ENCODE data around the gene PLIN3. TPM values are rescaled to one million over a fixed set of nuclear protein-coding genes. Genes with fewer than 3 reads are reported as not detected.

The PLIN3 gene
- total and polyA plus RNA-seq, 4 donors = 18.0 to 105 (median 50.5) TPM

DNA sequence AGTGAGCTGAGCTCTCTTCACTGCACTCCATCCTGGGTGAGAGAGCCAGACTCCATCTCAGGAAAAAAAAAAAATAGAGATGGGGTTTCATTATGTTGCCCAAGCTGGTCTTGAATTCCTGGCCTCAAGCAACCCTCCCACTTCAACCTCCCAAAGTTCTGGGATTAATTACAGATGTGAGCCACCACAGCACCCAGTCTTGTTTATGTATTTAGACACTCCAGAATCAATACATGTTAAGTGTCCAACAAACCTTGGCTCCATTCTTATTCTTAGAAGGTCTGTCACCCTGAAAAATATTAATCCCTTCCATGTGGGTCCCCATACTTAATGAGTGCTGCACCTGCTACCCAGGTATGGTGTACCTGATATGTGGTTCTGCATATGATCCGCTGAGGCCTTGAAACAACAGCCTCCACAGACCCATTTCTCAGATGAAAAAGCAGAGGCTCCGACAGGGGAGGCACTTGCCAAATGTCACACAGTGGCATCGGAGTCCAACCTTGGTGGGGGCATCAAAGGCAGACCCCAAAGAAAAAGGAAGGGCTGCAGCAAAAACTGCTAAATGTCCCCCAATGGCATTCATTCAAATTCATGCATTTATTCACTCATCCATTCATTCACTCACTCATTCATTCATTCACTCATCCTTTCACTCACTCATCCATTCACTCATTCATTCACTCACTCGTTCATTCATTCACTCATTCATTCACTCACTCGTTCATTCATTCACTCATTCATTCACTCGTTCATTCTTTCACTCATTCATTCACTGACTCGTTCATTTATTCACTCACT, 52.6 kb downstream of the PLIN3 start:
- no peak for ATAC-seq (ENCODE audit: insufficient read depth, low FRiP score)
- Histone ChIP-seq H3K9ac (ENCODE audit: insufficient read depth in 1 of 2, low read length in 2 of 2) (no peak overlapping the region), H3K4me1 (ENCODE audit: control insufficient read depth in 5 of 5, insufficient read depth in 5 of 5, low read length in 5 of 5) (peaks cover 0 to 9% (median 0%) of the 10 kb centered on the region in 5 donors), H3K9me3 (ENCODE audit: control insufficient read depth in 4 of 4, insufficient read depth in 3 of 4, low read length in 3 of 4) (no peaks in the 10 kb centered on the region), H3K27ac (ENCODE audit: low read depth in 1 of 2, low read length in 1 of 2) (no peak overlapping the region), H3K36me3 (ENCODE audit: control insufficient read depth in 4 of 4, insufficient read depth in 4 of 4, low read length in 4 of 4) (peaks cover 0 to 24% (median 10%) of the 10 kb centered on the region in 4 donors), H3K27me3 (ENCODE audit: control insufficient read depth in 3 of 3, insufficient read depth in 3 of 3, low read length in 2 of 3) (no peaks in the 10 kb centered on the region), H3K4me3 (no peak overlapping the region)
- WGBS, 2 donors = 74 to 75% methylated on average over 7 of the region's 7 CpGs
- TF ChIP-seq, protein P1, sequence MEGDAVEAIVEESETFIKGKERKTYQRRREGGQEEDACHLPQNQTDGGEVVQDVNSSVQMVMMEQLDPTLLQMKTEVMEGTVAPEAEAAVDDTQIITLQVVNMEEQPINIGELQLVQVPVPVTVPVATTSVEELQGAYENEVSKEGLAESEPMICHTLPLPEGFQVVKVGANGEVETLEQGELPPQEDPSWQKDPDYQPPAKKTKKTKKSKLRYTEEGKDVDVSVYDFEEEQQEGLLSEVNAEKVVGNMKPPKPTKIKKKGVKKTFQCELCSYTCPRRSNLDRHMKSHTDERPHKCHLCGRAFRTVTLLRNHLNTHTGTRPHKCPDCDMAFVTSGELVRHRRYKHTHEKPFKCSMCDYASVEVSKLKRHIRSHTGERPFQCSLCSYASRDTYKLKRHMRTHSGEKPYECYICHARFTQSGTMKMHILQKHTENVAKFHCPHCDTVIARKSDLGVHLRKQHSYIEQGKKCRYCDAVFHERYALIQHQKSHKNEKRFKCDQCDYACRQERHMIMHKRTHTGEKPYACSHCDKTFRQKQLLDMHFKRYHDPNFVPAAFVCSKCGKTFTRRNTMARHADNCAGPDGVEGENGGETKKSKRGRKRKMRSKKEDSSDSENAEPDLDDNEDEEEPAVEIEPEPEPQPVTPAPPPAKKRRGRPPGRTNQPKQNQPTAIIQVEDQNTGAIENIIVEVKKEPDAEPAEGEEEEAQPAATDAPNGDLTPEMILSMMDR (IDR thresholded peaks at IDR 0.05; ENCODE audit: control extremely low read depth, extremely low read depth) = no peak
- DNase-seq = no peak

DNA sequence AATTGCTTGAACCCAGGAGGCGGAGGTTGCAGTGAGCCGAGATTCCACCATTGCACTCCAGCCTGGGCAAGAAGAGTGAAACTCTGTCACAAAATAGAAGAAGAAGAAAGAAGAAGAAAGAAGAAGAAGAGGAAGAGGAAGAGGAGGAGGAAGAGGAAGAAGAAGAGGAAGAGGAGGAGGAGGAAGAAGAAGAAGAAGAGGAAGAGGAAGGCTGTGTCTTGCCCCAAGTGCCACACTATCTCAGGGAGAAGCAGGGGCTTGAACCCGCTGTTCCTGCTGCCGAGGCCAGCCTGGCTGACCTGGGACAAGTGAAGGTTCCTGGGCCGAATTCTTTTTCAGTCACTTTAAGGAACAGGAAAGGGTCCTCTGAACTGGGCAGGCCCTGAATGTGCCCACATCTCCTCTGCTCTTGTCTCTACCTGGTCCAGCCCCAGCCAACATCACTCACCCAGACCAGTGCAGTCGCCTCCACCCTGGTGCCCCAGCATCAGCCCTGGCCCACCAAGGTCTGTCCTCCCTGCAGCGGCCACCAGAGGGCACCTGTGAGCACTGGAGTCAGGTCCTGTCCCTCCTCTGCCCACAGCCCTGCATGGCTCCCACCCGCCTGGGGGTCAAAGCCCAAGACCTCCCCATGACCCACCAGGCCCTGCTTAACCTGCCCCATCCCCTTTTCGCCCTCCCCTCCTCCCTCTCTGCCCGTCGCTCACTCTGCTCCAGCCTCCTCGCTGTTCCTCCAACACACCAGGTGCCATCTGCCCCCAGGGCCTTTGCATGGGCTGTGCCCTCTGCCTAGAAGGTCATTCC, 55.9 kb downstream of the PLIN3 start:
- H3K9ac ChIP-seq (ENCODE audit: insufficient read depth in 1 of 2, low read length in 2 of 2) = no peak overlapping the region
- no peaks in the 10 kb centered on the region for H3K9me3 ChIP-seq (ENCODE audit: control insufficient read depth in 4 of 4, insufficient read depth in 3 of 4, low read length in 3 of 4)
- peaks cover 0 to 9% (median 0%) of the 10 kb centered on the region in 5 donors for H3K4me1 ChIP-seq (ENCODE audit: control insufficient read depth in 5 of 5, insufficient read depth in 5 of 5, low read length in 5 of 5)
- H3K27ac ChIP-seq (ENCODE audit: low read depth in 1 of 2, low read length in 1 of 2) = peak overlapping the region in 1 of 2 donors; percentile 40
- ATAC-seq (ENCODE audit: insufficient read depth, low FRiP score) (no peak), DNase-seq (peak; percentile 43 to 64 (median 46))
- peaks cover 0 to 4% (median 1%) of the 10 kb centered on the region in 4 donors for H3K36me3 ChIP-seq (ENCODE audit: control insufficient read depth in 4 of 4, insufficient read depth in 4 of 4, low read length in 4 of 4)
- no peaks in the 10 kb centered on the region for H3K27me3 ChIP-seq (ENCODE audit: control insufficient read depth in 3 of 3, insufficient read depth in 3 of 3, low read length in 2 of 3)
- 63 to 66% methylated on average over 12 of the region's 12 CpGs for WGBS, 2 donors
- TF ChIP-seq, protein P1 (IDR thresholded peaks at IDR 0.05; ENCODE audit: control extremely low read depth, extremely low read depth) = peak; percentile 63
- H3K4me3 ChIP-seq = no peak overlapping the region

DNA sequence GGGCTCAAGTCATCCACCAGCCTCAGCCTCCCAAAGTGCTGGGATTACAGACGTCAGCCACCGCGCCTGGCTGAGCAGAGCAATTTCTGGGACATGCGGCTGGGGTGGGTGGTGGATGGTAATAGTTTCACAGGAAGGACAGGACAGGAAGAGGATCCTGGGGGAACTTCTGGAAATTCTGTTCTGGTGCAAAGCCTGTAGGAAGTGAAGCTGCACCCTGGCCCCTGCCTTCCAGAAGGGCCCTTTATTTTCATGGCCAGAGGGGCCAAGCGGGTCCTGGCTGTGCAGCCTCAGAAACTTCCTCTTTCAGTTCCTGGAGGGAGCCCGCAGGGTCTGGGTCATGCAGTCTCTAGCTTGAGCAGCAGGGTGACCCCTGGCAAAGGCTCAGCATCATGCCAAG, 60.3 kb downstream of the PLIN3 start:
- peak overlapping the region in 1 of 2 donors; percentile 73 for H3K27ac ChIP-seq (ENCODE audit: low read depth in 1 of 2, low read length in 1 of 2)

More for the DNA sequence above, 60.3 kb downstream of the PLIN3 start:
- ATAC-seq (ENCODE audit: insufficient read depth, low FRiP score) (no peak), DNase-seq (no peak)
- no peak overlapping the region for H3K9ac ChIP-seq (ENCODE audit: insufficient read depth in 1 of 2, low read length in 2 of 2)
- no peaks in the 10 kb centered on the region for H3K36me3 ChIP-seq (ENCODE audit: control insufficient read depth in 4 of 4, insufficient read depth in 4 of 4, low read length in 4 of 4)
- H3K4me1 ChIP-seq (ENCODE audit: control insufficient read depth in 5 of 5, insufficient read depth in 5 of 5, low read length in 5 of 5) = peaks cover 0 to 7% (median 0%) of the 10 kb centered on the region in 5 donors
- 39 to 55% methylated on average over 6 of the region's 6 CpGs for WGBS, 2 donors
- H3K9me3 ChIP-seq (ENCODE audit: control insufficient read depth in 4 of 4, insufficient read depth in 3 of 4, low read length in 3 of 4) = no peaks in the 10 kb centered on the region
- TF ChIP-seq, protein P1 (IDR thresholded peaks at IDR 0.05; ENCODE audit: control extremely low read depth, extremely low read depth) = no peak
- H3K4me3 ChIP-seq = no peak overlapping the region
- H3K27me3 ChIP-seq (ENCODE audit: control insufficient read depth in 3 of 3, insufficient read depth in 3 of 3, low read length in 2 of 3) = no peaks in the 10 kb centered on the region

All from lung (tissue), 12 donors.